Keratinocyte (primary cell): Measurements from ENCODE around the gene ITPKC. TPM values are rescaled to one million over a fixed set of nuclear protein-coding genes. Genes with fewer than 3 reads are reported as not detected.

Experiments
- DNase-seq: peaks from one replicate; pipeline ENCODE4 v3.0.0-alpha.2; 2011; ENCODE audit warnings: low read depth, missing footprints, low spot score
- FAIRE-seq: peaks from 2 replicates; lab custom pipeline; 2011; peaks lifted over from hg19 to GRCh38; lab: Jason Lieb, UNC
- H2AFZ ChIP-seq: 2 replicates; pipeline ENCODE4 v1.6.0; 2012; ENCODE audit warnings: low read length, control low read depth, inconsistent platforms; ENCODE audit not compliant: control insufficient read depth
- H3K27ac ChIP-seq: 2 replicates; pipeline ENCODE4 v1.5.1; 2011; ENCODE audit warnings: low read length; ENCODE audit not compliant: control insufficient read depth, insufficient read depth
- H3K27me3 ChIP-seq: 3 replicates; pipeline ENCODE4 v1.6.0; 2011; ENCODE audit warnings: low read length; ENCODE audit not compliant: control insufficient read depth, insufficient read depth; ENCODE audit errors: extremely low read depth
- H3K36me3 ChIP-seq, 2 experiments: 2 replicates in 1 of 2; 3 replicates in 1 of 2; pipeline ENCODE4 v1.5.1; 2011; ENCODE audit warnings: low read length in 2 of 2, mild to moderate bottlenecking in 1 of 2; ENCODE audit not compliant: control insufficient read depth in 2 of 2, insufficient read depth in 2 of 2; ENCODE audit errors: extremely low read depth in 1 of 2
- H3K4me1 ChIP-seq: 3 replicates; pipeline ENCODE4 v1.5.1; 2011; ENCODE audit warnings: low read length; ENCODE audit not compliant: control insufficient read depth, insufficient read depth; ENCODE audit errors: extremely low read depth
- H3K4me2 ChIP-seq: 3 replicates; pipeline ENCODE4 v1.6.0; 2011; ENCODE audit warnings: low read depth, low read length; ENCODE audit not compliant: control insufficient read depth, insufficient read depth; ENCODE audit errors: extremely low read depth
- H3K4me3 ChIP-seq, 3 experiments: fragments of 200-600 bp in 1 of 3; sonication (generic) in 1 of 3; 2 replicates in 2 of 3; 3 replicates in 1 of 3; pipeline ENCODE4 v1.5.1; 2011 to 2016; ENCODE audit warnings: low read length in 3 of 3, mild to moderate bottlenecking in 3 of 3, control low read depth in 2 of 3, inconsistent platforms in 1 of 3, low read depth in 1 of 3, mixed read lengths in 1 of 3, mixed run types in 1 of 3, moderate library complexity in 1 of 3; ENCODE audit not compliant: control insufficient read depth in 2 of 3, insufficient read depth in 2 of 3; ENCODE audit errors: extremely low read depth in 1 of 3
- H3K79me2 ChIP-seq: 2 replicates; pipeline ENCODE4 v1.6.0; 2012; ENCODE audit warnings: low read length; ENCODE audit not compliant: control insufficient read depth, insufficient read depth
- H3K9ac ChIP-seq: 3 replicates; pipeline ENCODE4 v1.6.0; 2011; ENCODE audit warnings: low read length; ENCODE audit not compliant: control insufficient read depth, insufficient read depth; ENCODE audit errors: extremely low read depth
- H3K9me1 ChIP-seq: 3 replicates; pipeline ENCODE4 v1.6.0; 2011; ENCODE audit warnings: low read length; ENCODE audit not compliant: control insufficient read depth, insufficient read depth; ENCODE audit errors: extremely low read depth
- H3K9me3 ChIP-seq: 2 replicates; pipeline ENCODE4 v1.5.1; 2012; ENCODE audit warnings: low read depth, low read length; ENCODE audit not compliant: control insufficient read depth
- H4K20me1 ChIP-seq: 3 replicates; pipeline ENCODE4 v1.6.0; 2011; ENCODE audit warnings: low read length; ENCODE audit not compliant: control insufficient read depth, insufficient read depth; ENCODE audit errors: extremely low read depth
- EZH2 ChIP-seq: IDR thresholded peaks from one replicate; pipeline ENCODE4 v1.6.1; 2012; ENCODE audit warnings: inconsistent platforms, mild to moderate bottlenecking, low read length, moderate library complexity
- dilution Hi-C: fragments of 300-500 bp; cut with MboI; formaldehyde crosslinking; loops from one replicate; pipeline ENCODE4 v1.7.0; 2020; ENCODE audit warnings: low sequenced_read_pairs; ENCODE audit not compliant: extremely low pct_ligation_motif_present
- polyA plus RNA-seq, 5 experiments: library from polyadenylated mRNA; depleted of rRNA in 3 of 5; stranded (reverse) in 3 of 5; stranded (forward) in 1 of 5; unstranded in 1 of 5; fragments of >200 nt; gene quantifications; 1 replicate in 1 of 5; 2 replicates in 3 of 5; 3 replicates in 1 of 5; pipeline versions ENCODE4 v1.2.1 to v1.2.3, GENCODE V29; 2011 to 2012; ENCODE audit warnings: missing spikeins in 2 of 5, low read depth in 1 of 5, low replicate concordance in 1 of 5
- TF ChIP-seq, protein P1 (sequence below), 3 experiments: IDR thresholded peaks in 1 of 3; conservative IDR thresholded peaks in 1 of 3; optimal IDR thresholded peaks in 1 of 3; 2 replicates in 2 of 3; 3 replicates in 1 of 3; pipeline versions ENCODE3 to v1.5.1; 2011; ENCODE audit warnings: low read length in 3 of 3, mild to moderate bottlenecking in 3 of 3, moderate library complexity in 2 of 3, control low read depth in 1 of 3, inconsistent platforms in 1 of 3; ENCODE audit not compliant: insufficient read depth in 2 of 3; ENCODE audit errors: extremely low read depth in 1 of 3

Gene ITPKC
- polyA plus RNA-seq, 1 donor (not counting 4 experiments of a cell fraction or from before 2014, with no cell fraction given) = 17.2 TPM

- FAIRE-seq (no peak), DNase-seq (no peak)
- H3K9me1 ChIP-seq = no peaks in the 10 kb centered on the region
- H3K27ac ChIP-seq = no peak overlapping the region
- no peak overlapping the region for H2AFZ ChIP-seq
- no peak overlapping the region for H3K4me2 ChIP-seq
- no peaks in the 10 kb centered on the region for H3K4me1 ChIP-seq
- H3K79me2 ChIP-seq = no peaks in the 10 kb centered on the region
- peaks cover 15 to 20% of the 10 kb centered on the region in 2 experiments for H3K36me3 ChIP-seq
- H3K9me3 ChIP-seq = no peaks in the 10 kb centered on the region
- no peaks in the 10 kb centered on the region for H4K20me1 ChIP-seq
- TF ChIP-seq, protein P1, sequence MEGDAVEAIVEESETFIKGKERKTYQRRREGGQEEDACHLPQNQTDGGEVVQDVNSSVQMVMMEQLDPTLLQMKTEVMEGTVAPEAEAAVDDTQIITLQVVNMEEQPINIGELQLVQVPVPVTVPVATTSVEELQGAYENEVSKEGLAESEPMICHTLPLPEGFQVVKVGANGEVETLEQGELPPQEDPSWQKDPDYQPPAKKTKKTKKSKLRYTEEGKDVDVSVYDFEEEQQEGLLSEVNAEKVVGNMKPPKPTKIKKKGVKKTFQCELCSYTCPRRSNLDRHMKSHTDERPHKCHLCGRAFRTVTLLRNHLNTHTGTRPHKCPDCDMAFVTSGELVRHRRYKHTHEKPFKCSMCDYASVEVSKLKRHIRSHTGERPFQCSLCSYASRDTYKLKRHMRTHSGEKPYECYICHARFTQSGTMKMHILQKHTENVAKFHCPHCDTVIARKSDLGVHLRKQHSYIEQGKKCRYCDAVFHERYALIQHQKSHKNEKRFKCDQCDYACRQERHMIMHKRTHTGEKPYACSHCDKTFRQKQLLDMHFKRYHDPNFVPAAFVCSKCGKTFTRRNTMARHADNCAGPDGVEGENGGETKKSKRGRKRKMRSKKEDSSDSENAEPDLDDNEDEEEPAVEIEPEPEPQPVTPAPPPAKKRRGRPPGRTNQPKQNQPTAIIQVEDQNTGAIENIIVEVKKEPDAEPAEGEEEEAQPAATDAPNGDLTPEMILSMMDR (optimal IDR thresholded peaks at IDR 0.05 in 1 of 3, IDR thresholded peaks at IDR 0.05 in 1 of 3, conservative IDR thresholded peaks at IDR 0.05 in 1 of 3; ENCODE audit: extremely low read depth in 1 of 3, insufficient read depth in 2 of 3, low read length in 3 of 3) = no peak
- no peak for TF ChIP-seq EZH2
- dilution Hi-C loops = no loop called here
- no peak overlapping the region for H3K4me3 ChIP-seq
- H3K27me3 ChIP-seq = no peaks in the 10 kb centered on the region
- no peak overlapping the region for H3K9ac ChIP-seq
These were observed 16.8 kb upstream of the ITPKC start for GRCh38 chr19:40700083-40700482.

- Histone ChIP-seq H3K36me3 (peaks cover 21 to 35% of the 10 kb centered on the region in 2 experiments), H3K9ac (no peak overlapping the region), H3K79me2 (no peaks in the 10 kb centered on the region), H4K20me1 (no peaks in the 10 kb centered on the region), H3K27me3 (no peaks in the 10 kb centered on the region), H3K4me3 (no peak overlapping the region), H2AFZ (no peak overlapping the region), H3K9me3 (no peaks in the 10 kb centered on the region), H3K4me1 (no peaks in the 10 kb centered on the region), H3K9me1 (no peaks in the 10 kb centered on the region), H3K4me2 (no peak overlapping the region), H3K27ac (no peak overlapping the region)
- no peak for DNase-seq
- no peak for FAIRE-seq
- dilution Hi-C loops = no loop called here
- TF ChIP-seq, protein P1 (optimal IDR thresholded peaks at IDR 0.05 in 1 of 3, IDR thresholded peaks at IDR 0.05 in 1 of 3, conservative IDR thresholded peaks at IDR 0.05 in 1 of 3; ENCODE audit: extremely low read depth in 1 of 3, insufficient read depth in 2 of 3, low read length in 3 of 3) = no peak
- no peak for TF ChIP-seq EZH2
These were observed 15.2 kb upstream of the ITPKC start for GRCh38 chr19:40701758-40702157.
